Cardiac muscle cell (in vitro differentiated cells and primary cell): Measurements from ENCODE around the gene SPTAN1. TPM values are rescaled to one million over a fixed set of nuclear protein-coding genes. Genes with fewer than 3 reads are reported as not detected.

Source experiments
- DNase-seq, 2 donors: peaks; one replicate each; pipeline versions ENCODE4 v3.0.0 to v3.0.0-alpha.2; 2010 to 2017; ENCODE audit warnings: low read depth in 1 of 2, low spot score in 1 of 2
- H3K27ac ChIP-seq: fragments of 200-600 bp; sonication (generic); 2 replicates; pipeline ENCODE4 v1.5.1; 2016
- H3K27me3 ChIP-seq: fragments of 200-600 bp; sonication (generic); 2 replicates; pipeline ENCODE4 v1.6.0; 2016; ENCODE audit warnings: control low read depth
- H3K36me3 ChIP-seq: fragments of 200-600 bp; sonication (generic); 2 replicates; pipeline ENCODE4 v1.5.1; 2016; ENCODE audit warnings: control low read depth
- H3K4me1 ChIP-seq: fragments of 200-600 bp; sonication (generic); 2 replicates; pipeline ENCODE4 v1.8.1; 2017; ENCODE audit warnings: low read depth, mild to moderate bottlenecking, mixed run types
- H3K4me3 ChIP-seq: fragments of 200-600 bp; sonication (generic); 2 replicates; pipeline ENCODE4 v1.5.1; 2016; ENCODE audit warnings: mild to moderate bottlenecking
- H3K9me3 ChIP-seq: fragments of 200-600 bp; sonication (generic); 2 replicates; pipeline ENCODE4 v1.5.1; 2017; ENCODE audit warnings: low read depth, mild to moderate bottlenecking, control low read depth
- polyA plus RNA-seq: library from polyadenylated mRNA; unstranded; fragments of >200 nt; fragmentation: Nextera tagmentation; extraction: Ambion mirVana; gene quantifications from 2 replicates; pipeline ENCODE4 v1.2.1, GENCODE V29; 2016
- total RNA-seq: library from RNA; depleted of rRNA; stranded (reverse); fragments of >200 nt; gene quantifications from 2 replicates; pipeline ENCODE4 v1.2.3, GENCODE V29; 2016
- TF ChIP-seq, protein P1 (sequence below): IDR thresholded peaks from 2 replicates; pipeline ENCODE4 v1.5.1; 2012; ENCODE audit warnings: low read depth, mild to moderate bottlenecking, low read length

The SPTAN1 gene
- total and polyA plus RNA-seq, 2 experiments from 2014 or later = 118 to 227 TPM

DNA sequence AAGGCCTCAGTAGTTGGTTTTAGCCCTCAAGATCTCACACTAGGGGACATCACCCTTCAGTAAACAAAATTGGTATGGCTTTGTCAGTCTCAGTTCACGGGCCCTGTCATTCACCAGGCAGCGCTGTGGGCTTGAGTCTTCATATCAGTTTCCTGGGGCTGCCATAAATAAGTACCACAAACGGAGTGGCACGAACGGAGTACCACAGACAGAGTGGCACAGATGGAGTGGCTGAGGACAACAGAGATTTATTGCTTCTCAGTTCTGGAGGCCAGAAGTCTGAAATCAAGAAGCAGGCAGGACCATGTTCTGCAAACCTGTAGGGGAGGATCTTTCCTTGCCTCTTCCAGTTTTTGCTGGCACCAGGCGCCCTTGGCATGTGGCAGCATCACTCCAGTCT is 66.7 kb downstream of the SPTAN1 start:
- Histone ChIP-seq H3K36me3 (peaks cover 83% of the 10 kb centered on the region), H3K9me3 (no peaks in the 10 kb centered on the region), H3K4me1 (no peaks in the 10 kb centered on the region), H3K4me3 (no peak overlapping the region), H3K27me3 (no peaks in the 10 kb centered on the region), H3K27ac (no peak overlapping the region)
- no peak for DNase-seq
- TF ChIP-seq, protein P1, sequence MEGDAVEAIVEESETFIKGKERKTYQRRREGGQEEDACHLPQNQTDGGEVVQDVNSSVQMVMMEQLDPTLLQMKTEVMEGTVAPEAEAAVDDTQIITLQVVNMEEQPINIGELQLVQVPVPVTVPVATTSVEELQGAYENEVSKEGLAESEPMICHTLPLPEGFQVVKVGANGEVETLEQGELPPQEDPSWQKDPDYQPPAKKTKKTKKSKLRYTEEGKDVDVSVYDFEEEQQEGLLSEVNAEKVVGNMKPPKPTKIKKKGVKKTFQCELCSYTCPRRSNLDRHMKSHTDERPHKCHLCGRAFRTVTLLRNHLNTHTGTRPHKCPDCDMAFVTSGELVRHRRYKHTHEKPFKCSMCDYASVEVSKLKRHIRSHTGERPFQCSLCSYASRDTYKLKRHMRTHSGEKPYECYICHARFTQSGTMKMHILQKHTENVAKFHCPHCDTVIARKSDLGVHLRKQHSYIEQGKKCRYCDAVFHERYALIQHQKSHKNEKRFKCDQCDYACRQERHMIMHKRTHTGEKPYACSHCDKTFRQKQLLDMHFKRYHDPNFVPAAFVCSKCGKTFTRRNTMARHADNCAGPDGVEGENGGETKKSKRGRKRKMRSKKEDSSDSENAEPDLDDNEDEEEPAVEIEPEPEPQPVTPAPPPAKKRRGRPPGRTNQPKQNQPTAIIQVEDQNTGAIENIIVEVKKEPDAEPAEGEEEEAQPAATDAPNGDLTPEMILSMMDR = no peak

- no peak overlapping the region for H3K4me3 ChIP-seq
- no peak overlapping the region for H3K27ac ChIP-seq
- DNase-seq = no peak
- H3K9me3 ChIP-seq = no peaks in the 10 kb centered on the region
- TF ChIP-seq, protein P1 = no peak
- H3K4me1 ChIP-seq = no peaks in the 10 kb centered on the region
- no peaks in the 10 kb centered on the region for H3K27me3 ChIP-seq
- H3K36me3 ChIP-seq = peaks cover 84% of the 10 kb centered on the region
Measured at GRCh38 chr9:128619779-128620178, 67.4 kb downstream of the SPTAN1 start.

- DNase-seq = no peak
- no peaks in the 10 kb centered on the region for H3K9me3 ChIP-seq
- no peaks in the 10 kb centered on the region for H3K27me3 ChIP-seq
- TF ChIP-seq, protein P1 = no peak
- H3K36me3 ChIP-seq = peaks cover 84% of the 10 kb centered on the region
- no peak overlapping the region for H3K4me3 ChIP-seq
- H3K27ac ChIP-seq = peak overlapping the region; percentile 28
- H3K4me1 ChIP-seq = no peaks in the 10 kb centered on the region
Measured at GRCh38 chr9:128621730-128622455, 69.5 kb downstream of the SPTAN1 start.

GRCh38 chr9:128624566-128624965 is 72.2 kb downstream of the SPTAN1 start:
- DNase-seq = no peak
- no peak overlapping the region for H3K4me3 ChIP-seq
- H3K4me1 ChIP-seq = no peaks in the 10 kb centered on the region
- no peaks in the 10 kb centered on the region for H3K27me3 ChIP-seq
- H3K36me3 ChIP-seq = peaks cover 77% of the 10 kb centered on the region
- TF ChIP-seq, protein P1 = no peak
- no peak overlapping the region for H3K27ac ChIP-seq
- no peaks in the 10 kb centered on the region for H3K9me3 ChIP-seq

DNA sequence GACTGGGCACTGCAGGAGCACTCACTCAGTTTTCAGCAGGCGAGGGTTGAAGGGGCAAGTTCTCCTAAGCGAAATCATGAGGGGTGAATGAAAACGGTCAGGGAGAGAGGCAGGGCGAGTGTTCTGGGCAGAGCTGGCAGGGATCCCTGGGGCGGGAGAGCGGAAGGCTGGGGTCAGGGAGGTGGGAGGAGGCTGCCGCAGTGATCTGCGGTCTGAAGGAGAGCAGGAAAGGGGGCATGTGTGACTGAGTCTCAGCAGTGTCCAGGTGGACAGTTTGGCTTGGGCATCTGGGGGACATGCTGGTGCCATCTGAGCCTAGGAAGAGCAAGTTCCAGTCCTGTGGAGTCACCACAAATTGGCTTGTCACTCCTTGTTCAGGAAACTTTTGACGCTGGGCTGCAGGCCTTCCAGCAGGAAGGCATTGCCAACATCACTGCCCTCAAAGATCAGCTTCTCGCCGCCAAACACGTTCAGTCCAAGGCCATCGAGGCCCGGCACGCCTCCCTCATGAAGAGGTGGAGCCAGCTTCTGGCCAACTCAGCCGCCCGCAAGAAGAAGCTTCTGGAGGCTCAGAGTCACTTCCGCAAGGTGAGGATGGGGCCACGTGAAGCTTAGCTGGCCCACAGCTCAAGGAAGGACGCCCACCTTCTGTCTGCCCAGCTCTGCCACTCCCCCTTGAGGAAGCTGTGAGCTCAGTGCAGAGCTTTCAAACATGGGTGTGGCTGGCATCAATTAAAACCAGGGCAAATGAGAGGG is 73.2 kb downstream of the SPTAN1 start:
- peak overlapping the region; percentile 23 for H3K27ac ChIP-seq
- TF ChIP-seq, protein P1 = no peak
- H3K4me3 ChIP-seq = no peak overlapping the region
- no peaks in the 10 kb centered on the region for H3K27me3 ChIP-seq
- no peaks in the 10 kb centered on the region for H3K4me1 ChIP-seq
- no peak for DNase-seq
- H3K36me3 ChIP-seq = peaks cover 73% of the 10 kb centered on the region
- H3K9me3 ChIP-seq = no peaks in the 10 kb centered on the region
